ENCODE results near the gene TPP1. TPM values are rescaled to one million over a fixed set of nuclear protein-coding genes. Genes with fewer than 3 reads are reported as not detected.

TPP1 gene
- total and polyA plus RNA-seq, 10 of the 15 experiments (the other 5 are each of a cell fraction or from before 2014, with no cell fraction given): 7.5 to 64.6 (median 38.3) TPM

DNA sequence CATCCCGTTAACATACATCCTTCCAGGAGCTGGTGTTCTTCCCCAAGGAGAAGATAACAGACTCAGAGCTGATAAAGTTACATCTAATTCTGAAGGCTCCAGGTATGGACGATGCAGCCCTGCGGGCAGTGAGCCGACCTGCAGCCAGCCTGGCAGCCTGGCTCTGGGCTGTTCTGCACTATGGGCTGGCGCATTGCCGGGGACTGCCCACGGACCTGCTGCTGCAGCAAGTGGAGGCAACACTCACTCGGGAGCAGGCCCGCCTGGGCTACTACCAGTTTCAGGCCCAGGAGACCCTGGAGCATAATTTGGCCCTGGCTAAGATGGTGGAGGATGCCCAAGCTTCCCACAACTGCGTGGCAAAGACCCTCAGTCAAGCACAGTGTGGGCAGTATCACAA, 55.6 kb downstream of the TPP1 start (continued):
- TF ChIP-seq ZNF592 (IDR thresholded peaks at IDR 0.05): no peak
- no peak for TF ChIP-seq USF2 (IDR thresholded peaks at IDR 0.05; ENCODE audit: borderline replicate concordance, low read depth, low read length)
- no peak for TF ChIP-seq SUZ12 (IDR thresholded peaks at IDR 0.05; ENCODE audit: unreplicated experiment)
- no peak for TF ChIP-seq RB1 (IDR thresholded peaks at IDR 0.05; ENCODE audit: borderline replicate concordance)
- TF ChIP-seq ZNF274 (IDR thresholded peaks at IDR 0.05; ENCODE audit: insufficient read depth, insufficient read length): no peak
- TF ChIP-seq BMI1 (IDR thresholded peaks at IDR 0.05; ENCODE audit: borderline replicate concordance): no peak
- no peak for TF ChIP-seq NFXL1 (IDR thresholded peaks at IDR 0.05; ENCODE audit: borderline replicate concordance)
- TF ChIP-seq NFYB (IDR thresholded peaks at IDR 0.05; ENCODE audit: insufficient read depth, low read depth, low read length): no peak

DNA sequence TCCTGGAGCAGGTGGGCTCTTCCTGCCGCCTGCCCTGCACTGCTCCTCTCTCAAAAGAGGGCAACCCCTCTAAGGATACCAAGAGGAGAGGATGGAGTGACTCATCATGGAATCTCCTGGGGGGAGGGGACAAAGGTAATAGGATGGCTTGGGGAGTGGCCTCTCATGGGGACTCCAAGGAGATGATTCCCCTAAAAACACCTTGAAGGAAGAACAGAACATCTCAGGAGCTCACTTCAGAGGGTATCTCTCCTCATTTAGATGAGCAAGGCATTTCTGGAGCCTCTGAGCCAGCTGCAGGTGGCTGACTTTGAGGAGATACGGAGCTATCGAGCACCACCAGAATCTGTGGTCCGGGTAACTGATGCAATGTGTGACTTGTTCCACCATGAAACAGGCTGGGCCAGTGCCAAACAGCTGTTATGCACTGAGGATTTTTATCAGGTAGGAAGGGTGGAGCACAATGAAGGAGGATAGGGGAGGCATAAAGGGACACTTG, 56.1 kb downstream of the TPP1 start:
- no peaks in the 10 kb centered on the region for H3K79me2 ChIP-seq (ENCODE audit: control insufficient read depth, insufficient read depth, low read length)
- no TSS peak for BruUV-seq (replicated peaks)
- no peak overlapping the region for H3K4me2 ChIP-seq (ENCODE audit: control insufficient read depth, insufficient read depth)
- intact Hi-C loops (cut with micrococcal nuclease; ENCODE audit: unreplicated experiment): no loop called here
- no peak overlapping the region for H2AFZ ChIP-seq (ENCODE audit: control insufficient read depth, low read depth, low read length)
- ChIA-PET POLR2A (no interaction called here), CTCF (no interaction called here), SMC1A (ENCODE audit: uncharacterized antibody, unreplicated experiment) (no interaction called here), RAD21 (ENCODE audit: unreplicated experiment) (no interaction called here)
- no peak for ATAC-seq
- no peaks in the 10 kb centered on the region for H3K27me3 ChIP-seq (replicated peaks in 1 of 2; ENCODE audit: control insufficient read depth in 2 of 2, insufficient read depth in 2 of 2, low read length in 1 of 2)
- no peak for DNase-seq (ENCODE audit: low read depth, low spot score)
- H3K4me3 ChIP-seq: no peak overlapping the region
- no peak for TF ChIP-seq CHD1 (IDR thresholded peaks at IDR 0.05; ENCODE audit: low read depth, low read length)
- no peak for TF ChIP-seq EZH2 (IDR thresholded peaks at IDR 0.05; ENCODE audit: borderline replicate concordance, control insufficient read depth, low read depth, low read length)
- TF ChIP-seq, protein P1, sequence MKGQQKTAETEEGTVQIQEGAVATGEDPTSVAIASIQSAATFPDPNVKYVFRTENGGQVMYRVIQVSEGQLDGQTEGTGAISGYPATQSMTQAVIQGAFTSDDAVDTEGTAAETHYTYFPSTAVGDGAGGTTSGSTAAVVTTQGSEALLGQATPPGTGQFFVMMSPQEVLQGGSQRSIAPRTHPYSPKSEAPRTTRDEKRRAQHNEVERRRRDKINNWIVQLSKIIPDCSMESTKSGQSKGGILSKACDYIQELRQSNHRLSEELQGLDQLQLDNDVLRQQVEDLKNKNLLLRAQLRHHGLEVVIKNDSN (IDR thresholded peaks at IDR 0.05; ENCODE audit: borderline replicate concordance, extremely low read length, insufficient read depth, low read depth, low read length): no peak
- TF ChIP-seq BHLHE40 (IDR thresholded peaks at IDR 0.05; ENCODE audit: borderline replicate concordance in 1 of 2, low read depth in 2 of 2, low read length in 1 of 2): no peak
- TF ChIP-seq CHD2 (IDR thresholded peaks at IDR 0.05; ENCODE audit: borderline replicate concordance, low read depth, low read length): no peak
- no peak overlapping the region for H3K9ac ChIP-seq (ENCODE audit: control insufficient read depth, insufficient read depth, low read length)
- WGBS (ENCODE audit: insufficient coverage, insufficient replicate concordance, low lambda C conversion rate, missing lambda C conversion rate): 97% methylated on average over 4 of the region's 4 CpGs
- H3K9me3 ChIP-seq (replicated peaks; ENCODE audit: control insufficient read depth, insufficient read depth, low read length): no peaks in the 10 kb centered on the region
- no peaks in the 10 kb centered on the region for H4K20me1 ChIP-seq (ENCODE audit: control insufficient read depth, insufficient read depth)
- no peak overlapping the region for H3K27ac ChIP-seq (ENCODE audit: control insufficient read depth, insufficient read depth)
- in situ Hi-C loops (cut with MboI): no loop called here
- no peaks in the 10 kb centered on the region for H3K36me3 ChIP-seq (ENCODE audit: control insufficient read depth in 2 of 2, insufficient read depth in 2 of 2, low read length in 1 of 2)
- no peak for FAIRE-seq
- H3K4me1 ChIP-seq (ENCODE audit: control insufficient read depth, insufficient read depth, low read length): no peaks in the 10 kb centered on the region

Data from GM12878 (cell line).